GM19025 (cell line): Measurements from ENCODE around the gene KCNK10.

ENCODE experiments used
- ATAC-seq: cut with Tn5 transposase; IDR thresholded peaks from one replicate; pipeline ENCODE4 v1.9.1; 2021; ENCODE audit warnings: mild to moderate bottlenecking, low read depth, moderate library complexity; ENCODE audit not compliant: unreplicated experiment

KCNK10 gene

DNA sequence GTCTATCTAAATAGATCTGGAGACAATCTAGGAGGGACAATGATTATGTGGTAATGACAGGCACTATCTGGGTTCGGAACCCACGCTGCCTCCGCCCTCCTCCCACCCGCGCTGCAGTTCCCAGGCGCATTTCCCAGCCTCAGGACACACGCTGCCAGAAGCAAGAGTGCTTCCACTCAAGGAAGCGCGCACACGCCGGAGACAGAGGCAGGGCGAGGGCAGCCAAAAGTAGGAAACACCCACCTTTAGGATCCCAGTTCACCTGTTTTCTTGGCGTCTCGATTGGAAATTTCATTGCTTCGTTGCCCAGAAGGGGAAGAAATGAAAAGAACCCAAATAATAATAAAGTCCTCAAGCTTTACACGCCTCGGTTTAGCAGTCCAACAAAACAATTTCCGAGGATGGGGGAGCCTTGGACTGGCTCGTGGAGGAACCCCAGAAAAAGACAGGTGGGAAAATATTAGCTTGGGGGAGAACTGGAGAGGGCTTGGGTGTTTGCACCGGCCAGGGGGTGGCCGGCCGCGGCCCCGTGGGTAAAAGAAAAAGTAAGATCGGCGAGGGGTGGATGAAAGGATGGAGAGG is 474 bp downstream of the KCNK10 start:
- ATAC-seq, result no peak

DNA sequence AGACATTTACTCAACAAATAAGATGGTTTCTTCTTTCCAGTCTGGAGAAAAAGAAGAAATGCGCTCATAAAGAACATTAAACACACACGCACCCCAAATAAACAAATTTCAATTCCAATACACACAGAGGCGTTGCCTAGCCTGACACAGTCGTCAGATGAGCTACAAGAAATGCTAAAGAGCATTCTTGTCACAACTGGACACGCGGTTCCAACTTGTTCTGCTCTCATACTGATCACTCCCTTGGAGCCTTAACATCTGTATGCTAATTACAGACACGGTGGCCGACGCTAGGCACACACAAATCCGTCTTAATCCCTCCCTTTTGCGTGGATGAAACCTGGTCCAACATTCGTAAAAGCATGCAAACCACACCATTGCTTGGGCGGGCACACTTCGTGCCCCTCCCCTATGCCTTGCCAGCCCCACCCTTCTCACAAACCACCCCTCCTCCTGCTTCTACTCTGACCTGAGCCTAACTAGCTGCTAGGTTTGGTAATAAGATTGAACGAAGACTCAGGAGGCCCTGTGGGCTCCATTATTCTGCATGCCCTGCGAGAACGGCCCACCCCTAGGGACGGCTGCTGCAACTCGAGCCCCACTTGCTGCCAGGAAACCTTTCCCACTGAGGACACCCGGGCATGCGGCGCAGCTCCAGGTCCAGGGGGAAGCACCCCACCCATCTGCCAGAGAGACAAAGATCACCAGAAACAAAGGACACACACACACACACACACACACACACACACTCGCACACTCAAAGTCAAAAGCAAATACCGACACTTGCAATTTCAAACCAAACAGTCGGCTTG is 1.2 kb downstream of the KCNK10 start:
- no peak for ATAC-seq

DNA sequence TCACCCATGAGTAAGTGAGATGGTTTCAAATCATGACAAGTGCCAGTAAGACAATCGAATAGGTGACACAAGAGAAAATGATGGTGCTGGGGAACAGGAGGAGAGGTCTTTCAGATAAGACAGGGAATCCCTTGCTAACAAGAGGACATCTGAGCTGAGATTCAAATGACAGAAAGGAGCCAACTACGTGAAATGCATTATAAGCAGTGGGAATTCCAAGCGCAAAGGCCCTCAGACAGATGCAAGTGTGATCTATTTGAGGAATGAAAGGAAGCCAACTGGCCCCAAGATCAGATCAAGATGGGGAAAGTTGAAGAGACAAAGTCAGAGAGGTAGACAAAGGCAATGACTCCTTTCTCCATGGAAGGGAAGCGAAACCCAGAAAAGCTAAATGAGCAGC is 4.7 kb downstream of the KCNK10 start:
- ATAC-seq, result no peak

DNA sequence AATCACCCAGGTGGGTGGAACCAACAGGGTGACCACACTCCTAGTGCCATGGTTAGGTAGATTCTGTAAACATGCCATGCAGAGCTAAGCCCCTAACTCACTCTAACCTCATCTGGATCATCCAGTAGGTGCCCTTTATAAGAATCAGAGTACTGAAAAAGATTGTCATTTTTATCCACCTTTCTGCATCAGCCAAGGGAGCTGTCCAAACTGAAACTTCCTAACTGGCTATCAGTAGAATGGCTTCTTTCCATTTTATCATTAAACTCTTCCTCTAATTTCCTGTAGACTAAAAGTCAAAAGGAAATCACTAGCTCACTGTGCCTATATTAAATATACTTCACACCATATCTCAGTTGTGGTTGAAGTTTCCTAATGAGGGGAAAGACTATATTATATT is 6.5 kb downstream of the KCNK10 start:
- no peak for ATAC-seq

DNA sequence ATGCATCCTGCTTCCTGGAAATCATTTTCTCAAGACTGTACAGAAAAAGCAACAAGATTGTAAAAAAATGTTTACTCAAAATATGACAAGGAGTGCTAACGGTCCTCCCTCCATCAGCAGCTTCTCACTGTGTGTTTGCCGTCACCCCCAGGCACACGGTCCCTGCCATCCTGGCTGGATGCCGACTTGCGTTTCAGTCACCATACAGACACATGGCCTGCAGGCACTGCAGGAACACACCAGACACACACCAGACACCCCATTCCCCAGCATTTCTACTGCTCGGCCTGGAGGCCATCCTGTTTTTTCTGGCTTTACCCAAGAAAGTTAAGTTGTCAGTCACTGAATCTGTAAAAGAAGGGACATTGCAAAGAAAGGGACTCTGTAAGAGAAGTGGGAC is 10.8 kb downstream of the KCNK10 start:
- ATAC-seq, result no peak

DNA sequence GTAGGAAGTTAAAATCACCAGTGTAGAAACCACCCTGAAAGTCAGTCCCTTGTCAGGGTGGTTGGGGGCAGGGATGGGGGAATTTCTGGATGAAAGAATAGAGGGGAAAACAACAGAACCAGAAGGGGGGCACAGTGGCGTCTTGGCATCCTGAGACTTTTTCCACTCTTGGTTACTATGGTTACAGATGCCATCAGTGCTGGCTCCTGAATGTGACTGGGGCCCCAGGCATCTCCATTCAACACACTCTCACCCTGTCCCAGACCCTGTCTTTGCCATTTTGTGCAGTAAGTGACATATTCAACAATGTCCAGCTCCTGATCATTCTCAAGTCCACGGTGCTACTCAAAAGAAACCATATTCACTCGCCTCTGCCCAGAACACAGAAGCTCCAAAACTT is 11.3 kb downstream of the KCNK10 start:
- ATAC-seq, result no peak

DNA sequence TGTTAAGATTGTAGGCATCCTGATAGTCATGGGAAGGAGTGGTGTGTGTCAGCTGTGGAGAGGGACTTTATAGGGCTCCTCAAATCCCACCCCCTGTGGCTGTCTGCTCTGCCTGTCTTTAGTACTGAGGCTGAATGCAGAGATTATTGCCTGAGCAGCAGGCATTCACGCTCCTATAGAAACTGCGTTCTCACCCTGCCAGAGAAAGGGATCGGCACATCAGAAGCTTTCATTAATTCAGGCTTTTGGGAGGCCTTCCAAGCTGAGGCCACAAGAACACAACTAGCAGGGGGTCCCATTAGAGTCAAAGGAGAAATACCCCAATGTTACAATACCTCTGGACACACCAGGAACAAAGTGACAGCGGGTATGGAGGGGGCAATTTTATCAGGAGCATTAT is 12.6 kb downstream of the KCNK10 start:
- ATAC-seq, result no peak

DNA sequence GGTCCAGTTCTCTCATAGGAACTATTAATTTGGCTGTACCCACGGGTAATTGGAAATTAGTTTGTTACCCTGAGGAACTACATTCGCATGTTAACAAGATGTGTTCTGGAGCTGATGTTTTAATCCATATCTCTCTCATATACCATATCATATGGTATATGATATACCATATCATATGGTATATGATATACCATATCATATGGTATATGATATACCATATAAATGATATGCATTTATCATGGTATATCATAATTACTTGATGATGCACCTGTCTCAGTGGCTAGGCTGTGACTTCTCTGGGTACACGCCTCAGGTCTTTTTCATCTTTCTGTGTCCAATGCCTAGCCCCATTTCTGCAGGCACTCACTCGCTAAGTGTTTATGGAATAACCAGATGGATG is 13.0 kb downstream of the KCNK10 start:
- no peak for ATAC-seq

DNA sequence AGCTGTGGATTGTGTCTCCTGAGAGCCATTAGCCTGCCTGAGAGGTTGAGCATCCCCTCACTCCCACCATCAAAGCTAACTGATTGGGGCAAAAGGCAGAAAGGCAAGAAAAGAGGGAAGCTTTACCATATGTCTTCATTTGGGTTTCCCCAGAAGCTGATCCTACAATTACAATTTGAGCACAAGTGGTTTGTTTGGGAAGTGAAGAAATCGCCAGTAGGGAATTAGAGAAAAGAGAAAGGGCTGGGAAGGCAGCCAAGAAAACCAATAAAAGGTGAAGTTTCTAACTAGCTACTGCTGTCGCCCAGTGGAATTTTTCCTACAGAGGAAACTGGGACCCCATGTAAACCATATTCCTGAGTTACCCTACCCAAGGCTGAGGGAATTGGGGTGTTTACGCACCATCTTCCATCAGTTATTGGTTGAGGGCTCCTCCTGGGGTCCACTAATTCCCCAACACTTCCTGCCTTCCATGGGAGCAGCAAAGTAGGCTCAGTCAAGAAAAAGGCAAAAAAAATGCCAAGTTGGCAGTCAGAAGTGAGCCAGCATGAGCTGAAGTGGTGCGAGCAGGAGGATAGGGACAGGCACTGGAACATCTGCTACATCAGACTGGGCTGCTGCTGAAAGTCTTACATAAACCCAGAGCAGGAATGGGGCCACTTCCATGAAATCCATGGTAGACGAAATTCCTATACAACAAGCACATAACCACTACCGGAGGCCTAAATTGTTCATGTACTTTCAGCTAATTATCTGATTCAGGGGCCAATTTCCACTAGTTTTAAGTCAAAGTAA is 17.3 kb downstream of the KCNK10 start:
- no peak for ATAC-seq

DNA sequence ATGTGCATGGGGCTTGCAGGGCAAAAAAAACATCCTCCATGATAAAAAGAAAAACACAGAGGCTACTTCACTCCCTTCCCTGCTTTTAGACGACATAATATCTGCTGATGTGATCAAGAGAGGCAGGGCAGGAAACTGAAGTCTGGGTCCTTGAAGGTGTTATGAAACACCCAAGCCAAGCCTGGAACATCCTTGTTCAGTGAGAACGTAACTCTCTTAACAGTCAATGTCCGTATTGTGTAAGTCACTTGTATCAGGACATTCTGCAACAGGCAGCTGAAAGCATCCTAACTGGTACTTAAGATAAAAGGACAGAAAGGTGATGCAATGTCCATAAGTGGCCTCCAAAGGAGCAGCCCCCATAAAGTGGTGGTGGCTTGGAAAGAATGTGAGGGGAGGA is 20.0 kb downstream of the KCNK10 start:
- ATAC-seq, result no peak

DNA sequence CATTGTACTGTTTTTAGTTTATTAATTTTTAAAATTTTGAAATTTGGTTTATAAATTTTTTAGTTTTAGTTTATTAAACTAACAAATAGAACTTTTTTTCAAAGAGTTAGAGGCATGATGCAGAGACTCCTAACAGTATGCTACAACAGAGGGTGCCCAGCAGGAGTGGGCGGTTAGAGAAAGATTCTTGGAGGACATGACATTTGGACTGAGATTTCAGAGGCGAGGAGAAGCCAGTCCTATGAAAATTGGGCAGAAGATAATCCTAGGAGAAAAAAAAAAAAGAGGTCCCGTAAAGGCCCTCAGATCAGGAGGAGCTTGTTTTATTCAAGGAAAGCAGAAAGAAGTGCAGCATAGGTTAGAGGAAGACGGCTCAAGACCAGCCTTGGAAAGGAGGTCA is 21.7 kb downstream of the KCNK10 start:
- ATAC-seq, result no peak

DNA sequence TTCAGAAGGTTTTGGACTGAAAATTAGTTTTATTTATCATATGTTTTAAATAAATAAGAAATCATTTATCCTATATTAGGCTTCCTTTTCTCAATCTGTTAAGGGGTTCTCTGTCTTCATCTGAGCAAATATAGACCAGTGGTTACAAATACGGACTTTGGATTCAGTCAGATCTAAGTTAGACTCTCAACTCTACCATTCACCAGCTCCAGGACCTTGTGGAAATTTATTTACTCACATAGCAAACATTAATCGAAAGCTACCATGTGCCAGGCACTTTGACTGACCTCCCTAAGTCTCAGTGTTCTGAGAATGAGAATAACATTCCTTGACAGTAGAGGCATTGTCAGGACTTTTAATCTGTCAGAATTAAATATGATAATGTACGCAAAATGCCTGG is 22.3 kb downstream of the KCNK10 start:
- ATAC-seq, result no peak

DNA sequence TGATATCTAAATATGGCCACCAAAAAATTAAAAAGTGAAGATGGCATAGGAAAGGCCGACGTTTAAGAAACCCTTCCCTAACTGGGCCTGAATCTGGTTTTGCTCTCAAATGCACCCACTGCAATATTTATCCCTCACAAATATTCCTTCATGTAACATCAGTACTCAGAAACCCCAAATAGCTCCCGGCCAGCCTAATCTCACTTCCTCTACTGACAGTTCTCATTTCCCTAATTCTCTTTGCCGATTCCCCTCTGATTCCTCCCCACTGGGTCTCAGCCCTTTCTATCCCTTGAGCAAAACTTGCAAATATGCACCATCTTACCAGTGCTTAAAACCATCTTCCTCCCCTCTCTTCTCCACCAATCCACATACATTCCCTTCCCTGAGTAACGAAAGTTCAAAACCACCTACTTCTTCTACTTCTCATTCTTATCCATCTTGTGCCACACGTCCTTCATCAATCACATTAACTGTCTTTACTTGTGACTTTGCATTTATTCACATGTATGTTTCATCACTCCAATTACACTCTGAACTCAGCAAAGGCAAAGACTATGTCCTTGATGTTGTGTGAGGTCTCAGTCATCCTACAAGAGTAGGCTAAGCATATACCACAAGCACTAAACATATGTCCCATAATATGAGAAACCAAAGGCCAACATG is 23.1 kb downstream of the KCNK10 start:
- ATAC-seq, result no peak

DNA sequence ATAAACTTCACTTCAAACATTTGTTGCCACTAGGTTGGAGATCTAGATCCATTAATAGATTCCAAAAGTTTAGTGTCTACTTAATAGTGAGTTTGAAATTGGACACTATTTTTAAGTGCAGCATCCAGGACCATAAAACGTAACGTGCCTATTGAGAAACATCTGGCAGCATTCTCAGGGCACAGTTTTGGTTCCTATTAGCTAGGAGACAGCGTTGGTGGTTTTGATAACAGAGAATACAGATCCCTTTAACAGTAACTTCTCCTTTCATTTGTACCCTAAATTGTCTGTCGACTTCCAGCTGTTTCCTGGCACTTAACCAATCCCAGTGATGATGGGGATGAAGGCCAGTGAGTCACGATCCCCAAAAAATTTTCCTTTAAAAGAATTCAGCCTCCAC is 25.8 kb downstream of the KCNK10 start:
- ATAC-seq, result no peak

DNA sequence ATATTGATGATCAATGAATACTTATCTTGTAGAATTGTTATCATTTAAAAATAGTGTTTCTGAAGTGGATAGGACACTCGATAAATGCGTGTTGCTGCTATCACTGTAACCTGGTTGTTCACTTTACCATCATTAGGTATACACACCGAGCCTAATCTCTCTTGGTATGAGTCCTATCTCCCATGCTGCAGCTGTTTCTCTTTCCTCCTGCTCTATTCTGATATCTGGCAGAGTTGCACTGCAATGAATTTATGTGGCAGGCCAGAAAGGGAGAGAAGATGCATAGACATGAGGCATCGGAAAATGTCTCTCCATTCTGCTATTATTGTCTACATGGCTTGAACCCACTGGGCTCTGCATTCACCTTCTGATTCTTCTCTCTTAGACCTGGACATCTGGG is 26.7 kb downstream of the KCNK10 start:
- no peak for ATAC-seq

DNA sequence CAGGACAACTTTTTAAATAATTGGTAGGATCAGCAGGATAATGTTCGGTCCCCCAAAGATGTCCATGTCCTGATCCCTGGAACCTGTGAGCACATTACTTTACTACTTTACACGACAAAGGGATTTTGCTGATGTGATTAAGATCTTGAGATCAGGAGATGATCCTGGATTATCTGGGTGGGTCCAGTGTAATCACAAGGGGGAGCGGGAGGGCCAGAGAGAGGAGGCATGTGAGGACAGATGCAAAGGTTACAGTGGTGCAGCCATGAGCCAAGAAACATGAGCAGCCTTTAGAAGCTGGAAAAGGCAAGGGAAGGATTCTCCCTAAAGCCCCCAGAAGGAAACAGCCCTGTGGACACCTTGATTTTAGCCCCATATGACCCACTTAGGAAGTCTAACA is 33.1 kb downstream of the KCNK10 start:
- no peak for ATAC-seq

DNA sequence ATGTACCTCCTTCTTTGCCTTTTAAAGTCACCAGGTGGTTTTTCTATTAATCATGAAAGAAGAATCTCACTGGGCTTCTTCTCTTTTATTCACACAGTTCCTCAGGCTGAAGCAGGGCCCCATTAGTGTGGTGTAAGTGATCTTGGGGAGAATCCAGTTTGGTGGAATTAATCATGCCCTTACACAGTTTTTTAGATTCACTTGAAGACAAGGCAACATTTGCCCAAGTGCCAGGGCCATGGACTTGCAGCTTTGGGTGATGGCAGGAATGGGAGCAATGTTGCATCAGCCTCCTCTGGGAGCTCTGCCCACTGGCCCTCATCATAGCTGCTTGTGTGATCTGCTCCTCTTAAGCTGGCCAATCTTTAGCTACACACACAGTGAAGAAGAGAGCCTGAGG is 33.8 kb downstream of the KCNK10 start:
- ATAC-seq, result no peak

DNA sequence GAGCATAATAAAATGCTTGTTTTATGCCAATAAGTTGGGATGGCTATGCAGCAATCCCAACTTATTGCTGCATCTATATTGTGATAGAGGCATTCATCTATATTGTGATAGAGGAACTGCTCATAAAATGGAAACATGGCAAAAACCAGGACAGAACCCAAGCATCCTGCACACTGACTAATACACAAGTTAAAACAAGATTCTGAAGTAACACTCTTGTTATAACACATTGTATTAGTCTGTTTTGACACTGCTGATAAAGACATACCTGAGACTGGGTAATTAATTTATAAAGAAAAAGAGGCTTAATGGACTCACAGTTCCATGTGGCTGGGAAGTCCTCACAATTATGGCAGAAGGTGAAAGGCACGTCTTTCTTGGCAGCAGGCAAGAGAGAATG is 36.8 kb downstream of the KCNK10 start:
- ATAC-seq, result no peak

DNA sequence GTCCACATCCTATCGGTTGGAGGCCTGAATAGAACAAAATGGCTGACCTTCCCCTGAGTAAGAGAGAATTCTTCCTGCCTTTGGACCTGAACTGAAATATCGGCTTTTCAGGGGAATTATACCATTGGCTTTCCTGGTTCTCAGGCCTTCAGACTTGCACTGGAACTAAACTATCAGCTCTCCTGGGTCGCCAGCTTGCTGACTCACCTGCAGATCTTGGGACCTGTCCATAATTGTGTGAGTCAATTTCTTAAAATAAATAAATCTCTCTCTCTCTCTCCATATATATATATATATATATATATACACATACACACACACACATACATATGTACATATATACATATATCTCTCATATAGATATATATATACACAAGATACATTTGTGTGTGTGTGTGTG is 41.6 kb downstream of the KCNK10 start:
- no peak for ATAC-seq

DNA sequence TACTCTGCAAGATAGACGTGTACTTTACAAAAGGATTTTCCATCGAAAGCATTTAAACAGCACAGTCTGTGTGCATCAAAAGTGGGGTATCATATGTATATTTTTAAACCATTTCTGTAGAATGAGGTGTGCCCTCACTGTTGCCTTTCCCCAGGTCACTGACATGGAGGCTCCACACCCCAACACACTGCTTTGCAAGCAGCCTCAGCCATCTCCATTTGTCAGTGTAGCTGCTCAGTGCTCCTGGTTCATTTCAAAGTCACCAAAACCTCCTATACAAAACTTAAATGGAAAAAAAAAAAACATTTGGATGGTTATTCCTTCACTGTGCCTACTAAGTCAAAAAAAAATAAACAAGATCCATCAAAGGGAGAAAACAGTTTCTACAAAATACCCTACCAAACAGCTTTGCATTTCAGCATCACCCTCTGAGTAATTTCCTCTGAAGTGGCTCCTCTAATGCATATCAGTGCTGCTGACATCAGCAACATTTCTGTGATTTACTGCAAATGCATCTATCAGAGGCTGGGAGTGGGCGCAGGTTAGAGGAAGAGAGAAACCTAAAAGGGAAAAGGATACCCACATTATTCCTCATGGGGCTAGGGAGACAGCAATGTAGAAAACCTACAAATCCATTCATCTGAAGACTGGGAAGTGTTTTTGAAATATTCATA is 46.0 kb downstream of the KCNK10 start:
- ATAC-seq, result no peak
